HepG2 (cell line): ENCODE data around the gene NEUROG2. TPM values are rescaled to one million over a fixed set of nuclear protein-coding genes. Genes with fewer than 3 reads are reported as not detected.

Source experiments
- ATAC-seq: fragments of 200-7000 bp; cut with Tn5 transposase; 3 replicates; pipeline ENCODE4 v1.9.1; 2020; ENCODE audit warnings: mild to moderate bottlenecking, moderate library complexity
- BruUV-seq: library from RNA; stranded (reverse); fragments of 400-500 nt; replicated peaks from 2 replicates; lab custom pipeline; 2021; lab: Mats Ljungman, UMichigan
- CTCF ChIA-PET: fragments of 300-600 bp; formaldehyde crosslinking; extraction: SDS; loops from one replicate; lab custom pipeline; 2021; ENCODE audit warnings: low total read pairs, inconsistent platforms, low intra/inter-chr PET ratio; lab: Yijun Ruan, JAX
- POLR2A ChIA-PET: fragments of 350-600 bp; sonication (Branson Sonifier 250); formaldehyde crosslinking; loops from one replicate; lab custom pipeline; 2020; ENCODE audit warnings: antibody characterized with exemption, inconsistent platforms; lab: Yijun Ruan, JAX
- DNase-seq: peaks from one replicate; pipeline ENCODE4 v3.0.0-alpha.2; 2015; ENCODE audit warnings: low spot score
- FAIRE-seq: peaks from 3 replicates; lab custom pipeline; 2011; peaks lifted over from hg19 to GRCh38; lab: Jason Lieb, UNC
- H2AFZ ChIP-seq: one replicate; pipeline ENCODE4 v1.6.1; 2011; ENCODE audit warnings: low read length, inconsistent platforms
- H3K27ac ChIP-seq: fragments of 300-600 bp; 3 replicates; pipeline ENCODE4 v1.8.0; 2011; ENCODE audit warnings: mixed run types, mild to moderate bottlenecking, mixed read lengths, low read length, inconsistent platforms; ENCODE audit not compliant: insufficient read depth; ENCODE audit errors: extremely low read length
- H3K27me3 ChIP-seq, 2 experiments: fragments of 200-600 bp in 1 of 2; 2 replicates in 1 of 2; 3 replicates in 1 of 2; pipeline versions ENCODE4 v1.6.0 to v1.8.0; 2011; ENCODE audit warnings: low read length in 2 of 2, mild to moderate bottlenecking in 2 of 2, moderate library complexity in 2 of 2, inconsistent platforms in 1 of 2; ENCODE audit not compliant: insufficient read depth in 2 of 2, control insufficient read depth in 1 of 2
- H3K36me3 ChIP-seq, 2 experiments: fragments of 200-600 bp in 1 of 2; replicated peaks in 1 of 2; 2 replicates in 1 of 2; 3 replicates in 1 of 2; pipeline versions ENCODE4 v1.5.1 to v1.8.0; 2011; ENCODE audit warnings: low read length in 2 of 2, inconsistent platforms in 1 of 2; ENCODE audit not compliant: insufficient read depth in 2 of 2, control insufficient read depth in 1 of 2
- H3K4me1 ChIP-seq: 2 replicates; pipeline ENCODE4 v1.5.1; 2012; ENCODE audit warnings: low read length, inconsistent platforms; ENCODE audit not compliant: insufficient read depth
- H3K4me2 ChIP-seq: 2 replicates; pipeline ENCODE4 v1.6.0; 2011; ENCODE audit warnings: low read depth, low read length, inconsistent platforms
- H3K4me3 ChIP-seq, 3 experiments: fragments of 200-600 bp in 1 of 3; sonication (generic), shearing (Covaris generic) in 1 of 3; replicated peaks in 1 of 3; 2 replicates each; pipeline ENCODE4 v1.5.1; 2011 to 2016; ENCODE audit warnings: low read length in 3 of 3, inconsistent platforms in 2 of 3, low read depth in 2 of 3, mild to moderate bottlenecking in 2 of 3, control low read depth in 1 of 3, mixed read lengths in 1 of 3; ENCODE audit not compliant: insufficient read depth in 1 of 3
- H3K79me2 ChIP-seq: one replicate; pipeline ENCODE4 v1.6.1; 2011; ENCODE audit warnings: low read length, inconsistent platforms; ENCODE audit not compliant: insufficient read depth
- H3K9ac ChIP-seq: 2 replicates; pipeline ENCODE4 v1.6.0; 2011; ENCODE audit warnings: mild to moderate bottlenecking, low read depth, low read length, inconsistent platforms; ENCODE audit not compliant: insufficient read depth
- H3K9me3 ChIP-seq: 2 replicates; pipeline ENCODE4 v1.5.1; 2012; ENCODE audit warnings: mild to moderate bottlenecking, low read length
- H4K20me1 ChIP-seq: 2 replicates; pipeline ENCODE4 v1.6.0; 2011; ENCODE audit warnings: inconsistent platforms, mild to moderate bottlenecking, low read length, moderate library complexity; ENCODE audit not compliant: insufficient read depth
- FOXP4 ChIP-seq: sonication (generic); formaldehyde crosslinking; IDR thresholded peaks from 2 replicates; pipeline ENCODE4 v1.4.0; 2020; ENCODE audit warnings: missing genetic modification reagents
- SUZ12 ChIP-seq: fragments of 150-350 bp; IDR thresholded peaks from 2 replicates; pipeline ENCODE4 v1.6.1; 2014; ENCODE audit warnings: low read depth, low read length
- ZFP62 ChIP-seq: sonication (generic); formaldehyde crosslinking; IDR thresholded peaks from 2 replicates; pipeline ENCODE4 v1.4.0; 2020; ENCODE audit warnings: missing genetic modification reagents
- ZNF510 ChIP-seq: sonication (generic); formaldehyde crosslinking; IDR thresholded peaks from 2 replicates; pipeline ENCODE4 v1.4.0; 2020; ENCODE audit warnings: low read depth, mild to moderate bottlenecking, missing genetic modification reagents
- ZSCAN12 ChIP-seq: sonication (generic); formaldehyde crosslinking; IDR thresholded peaks from 2 replicates; pipeline ENCODE4 v1.9.0; 2021; ENCODE audit warnings: mild to moderate bottlenecking, missing genetic modification reagents
- WGBS: methylation state at CpG from one replicate; pipeline ENCODE4 v1.1.6; 2017; ENCODE audit warnings: low lambda C conversion rate; 5-methylcytosine and 5-hydroxymethylcytosine counted together
- in situ Hi-C: cut with HindIII; loops from 2 replicates; pipeline ENCODE4 v1.10.0; 2017; ENCODE audit warnings: low pct_unique_long_range_greater_than_20kb; ENCODE audit not compliant: extremely low pct_ligation_motif_present
- intact Hi-C: fragments of 100-400 bp; cut with micrococcal nuclease; formaldehyde crosslinking; loops from one replicate; pipeline ENCODE4 v1.10.0; 2022; ENCODE audit not compliant: unreplicated experiment
- polyA plus RNA-seq, 8 experiments: library from polyadenylated mRNA; depleted of rRNA in 3 of 8; stranded (reverse) in 7 of 8; unstranded in 1 of 8; fragments of >200 nt; fragmentation: Illumina TruSeq in 4 of 8; extraction: Trizol in 4 of 8; gene quantifications; 2 replicates each; pipeline versions ENCODE4 v1.2.1 to v1.2.3, GENCODE V29; 2011 to 2016; ENCODE audit warnings: low read depth in 4 of 8, missing spikeins in 1 of 8, mixed read lengths in 1 of 8; ENCODE audit not compliant: insufficient read depth in 1 of 8
- total RNA-seq, 5 experiments: library from RNA; depleted of rRNA; stranded (reverse); fragments of >200 nt; fragmentation: Illumina TruSeq; extraction: Trizol; gene quantifications; 2 replicates each; pipeline ENCODE4 v1.2.3, GENCODE V29; 2016; ENCODE audit warnings: low read depth in 1 of 5
- TF ChIP-seq, protein P1 (sequence below): sonication (generic); formaldehyde crosslinking; IDR thresholded peaks from 2 replicates; pipeline ENCODE4 v1.4.0; 2020; ENCODE audit warnings: missing genetic modification reagents, borderline replicate concordance
- TF ChIP-seq, protein P2 (sequence below): sonication (generic); formaldehyde crosslinking; IDR thresholded peaks from 2 replicates; pipeline ENCODE4 v1.8.1; 2022; ENCODE audit warnings: low read depth, mild to moderate bottlenecking, missing genetic modification reagents

NEUROG2 gene
- total and polyA plus RNA-seq, 2 of the 13 experiments (the other 11 are each of a cell fraction or from before 2014, with no cell fraction given), result not detected

DNA sequence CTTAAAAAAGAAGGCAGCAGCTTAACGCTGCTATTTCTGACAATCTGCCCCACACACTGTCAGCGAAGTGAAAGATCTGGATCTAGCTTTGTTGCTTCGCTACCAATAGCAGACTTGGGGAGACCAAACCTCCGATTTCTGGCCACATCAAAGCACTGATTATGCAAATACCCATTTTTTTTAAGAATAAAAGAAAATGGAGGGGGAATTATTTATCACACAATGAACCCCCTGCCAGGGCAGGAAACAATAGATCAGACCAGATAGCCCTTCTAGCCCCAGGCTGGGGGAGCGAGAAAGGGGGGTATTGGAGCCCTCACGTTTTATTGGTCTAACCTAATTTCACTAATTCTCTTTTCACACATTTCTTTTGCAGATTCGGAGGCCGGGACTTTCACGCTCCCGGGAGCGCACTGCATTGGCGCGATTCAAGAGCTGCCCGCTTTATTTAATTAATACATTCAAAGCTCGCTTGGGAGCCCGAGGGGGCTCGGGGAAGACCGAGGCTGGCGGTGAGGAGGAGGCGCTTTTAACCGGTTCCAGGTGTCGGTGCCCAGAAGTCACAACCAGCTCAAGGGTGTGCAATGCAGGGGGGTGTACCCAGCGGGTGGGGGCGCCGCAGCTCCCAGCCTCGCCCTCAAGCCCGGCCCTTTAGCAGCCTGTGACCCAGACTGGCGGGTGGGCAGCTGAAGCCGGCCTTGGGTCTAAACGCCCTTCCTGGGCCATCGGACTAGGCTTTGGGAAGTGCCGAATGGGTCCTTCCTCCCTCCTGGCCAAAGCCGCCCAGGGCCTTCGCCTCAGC, 5.5 kb downstream of the NEUROG2 start:
- Histone ChIP-seq H3K79me2 (no peaks in the 10 kb centered on the region), H3K9me3 (no peaks in the 10 kb centered on the region), H3K4me1 (peaks cover 11% of the 10 kb centered on the region; the same call in 1 of the 2 replicates), H3K27ac (no peak overlapping the region), H3K27me3 (peaks cover 4 to 54% of the 10 kb centered on the region in 2 experiments; a peak in 4 of 5 replicates), H4K20me1 (no peaks in the 10 kb centered on the region), H2AFZ (no peak overlapping the region), H3K9ac (no peak overlapping the region), H3K4me2 (no peak overlapping the region), H3K36me3 (no peaks in the 10 kb centered on the region), H3K4me3 (no peak overlapping the region)
- CTCF ChIA-PET, result no interaction called here
- TF ChIP-seq, protein P1, sequence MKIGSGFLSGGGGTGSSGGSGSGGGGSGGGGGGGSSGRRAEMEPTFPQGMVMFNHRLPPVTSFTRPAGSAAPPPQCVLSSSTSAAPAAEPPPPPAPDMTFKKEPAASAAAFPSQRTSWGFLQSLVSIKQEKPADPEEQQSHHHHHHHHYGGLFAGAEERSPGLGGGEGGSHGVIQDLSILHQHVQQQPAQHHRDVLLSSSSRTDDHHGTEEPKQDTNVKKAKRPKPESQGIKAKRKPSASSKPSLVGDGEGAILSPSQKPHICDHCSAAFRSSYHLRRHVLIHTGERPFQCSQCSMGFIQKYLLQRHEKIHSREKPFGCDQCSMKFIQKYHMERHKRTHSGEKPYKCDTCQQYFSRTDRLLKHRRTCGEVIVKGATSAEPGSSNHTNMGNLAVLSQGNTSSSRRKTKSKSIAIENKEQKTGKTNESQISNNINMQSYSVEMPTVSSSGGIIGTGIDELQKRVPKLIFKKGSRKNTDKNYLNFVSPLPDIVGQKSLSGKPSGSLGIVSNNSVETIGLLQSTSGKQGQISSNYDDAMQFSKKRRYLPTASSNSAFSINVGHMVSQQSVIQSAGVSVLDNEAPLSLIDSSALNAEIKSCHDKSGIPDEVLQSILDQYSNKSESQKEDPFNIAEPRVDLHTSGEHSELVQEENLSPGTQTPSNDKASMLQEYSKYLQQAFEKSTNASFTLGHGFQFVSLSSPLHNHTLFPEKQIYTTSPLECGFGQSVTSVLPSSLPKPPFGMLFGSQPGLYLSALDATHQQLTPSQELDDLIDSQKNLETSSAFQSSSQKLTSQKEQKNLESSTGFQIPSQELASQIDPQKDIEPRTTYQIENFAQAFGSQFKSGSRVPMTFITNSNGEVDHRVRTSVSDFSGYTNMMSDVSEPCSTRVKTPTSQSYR (CRISPR knock-in tag), result no peak
- TF ChIP-seq ZSCAN12 (CRISPR knock-in tag) (no peak), SUZ12 (no peak), ZFP62 (no peak), ZNF510 (no peak), FOXP4 (CRISPR knock-in tag) (no peak)
- TF ChIP-seq, protein P2, sequence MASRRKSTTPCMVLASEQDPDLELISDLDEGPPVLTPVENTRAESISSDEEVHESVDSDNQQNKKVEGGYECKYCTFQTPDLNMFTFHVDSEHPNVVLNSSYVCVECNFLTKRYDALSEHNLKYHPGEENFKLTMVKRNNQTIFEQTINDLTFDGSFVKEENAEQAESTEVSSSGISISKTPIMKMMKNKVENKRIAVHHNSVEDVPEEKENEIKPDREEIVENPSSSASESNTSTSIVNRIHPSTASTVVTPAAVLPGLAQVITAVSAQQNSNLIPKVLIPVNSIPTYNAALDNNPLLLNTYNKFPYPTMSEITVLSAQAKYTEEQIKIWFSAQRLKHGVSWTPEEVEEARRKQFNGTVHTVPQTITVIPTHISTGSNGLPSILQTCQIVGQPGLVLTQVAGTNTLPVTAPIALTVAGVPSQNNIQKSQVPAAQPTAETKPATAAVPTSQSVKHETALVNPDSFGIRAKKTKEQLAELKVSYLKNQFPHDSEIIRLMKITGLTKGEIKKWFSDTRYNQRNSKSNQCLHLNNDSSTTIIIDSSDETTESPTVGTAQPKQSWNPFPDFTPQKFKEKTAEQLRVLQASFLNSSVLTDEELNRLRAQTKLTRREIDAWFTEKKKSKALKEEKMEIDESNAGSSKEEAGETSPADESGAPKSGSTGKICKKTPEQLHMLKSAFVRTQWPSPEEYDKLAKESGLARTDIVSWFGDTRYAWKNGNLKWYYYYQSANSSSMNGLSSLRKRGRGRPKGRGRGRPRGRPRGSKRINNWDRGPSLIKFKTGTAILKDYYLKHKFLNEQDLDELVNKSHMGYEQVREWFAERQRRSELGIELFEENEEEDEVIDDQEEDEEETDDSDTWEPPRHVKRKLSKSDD, result no peak
- BruUV-seq, result no TSS peak
- WGBS, result 57% methylated on average over 14 of the region's 34 CpGs
- FAIRE-seq, result no peak
- no peak for DNase-seq
- in situ Hi-C loops, result no loop called here
- ATAC-seq, result no peak
- POLR2A ChIA-PET, result no interaction called here
- intact Hi-C loops, result loop anchor here (10.0 kb wide), 1 partner anchor 106 kb away; no protein-coding TSS in a partner anchor
